Fibroblast of pulmonary artery (primary cell): ENCODE measurements around the gene SRGAP1.

Source experiments
- DNase-seq: peaks from one replicate; pipeline ENCODE4 v3.0.0-alpha.2; 2010; ENCODE audit warnings: low read depth
- H3K4me3 ChIP-seq: replicated peaks from 2 replicates; pipeline ENCODE4 v1.5.1; 2011; ENCODE audit warnings: low read depth, mild to moderate bottlenecking, control low read depth, low read length, moderate library complexity
- CTCF ChIP-seq: IDR thresholded peaks from 2 replicates; pipeline ENCODE4 v1.5.1; 2011; ENCODE audit warnings: mild to moderate bottlenecking, control low read depth, low read length, inconsistent platforms; ENCODE audit errors: missing control alignments

Gene SRGAP1

GRCh38 chr12:64098709-64099354 lies 254.3 kb downstream of the SRGAP1 start:
- H3K4me3 ChIP-seq, result no peak overlapping the region
- no peak for TF ChIP-seq CTCF
- DNase-seq, result peak; percentile 87

- DNase-seq, result peak; percentile 91
These were observed 254.9 kb downstream of the SRGAP1 start for GRCh38 chr12:64099397-64099796.

GRCh38 chr12:64102339-64102738 lies 257.8 kb downstream of the SRGAP1 start:
- DNase-seq, result no peak
- no peak overlapping the region for H3K4me3 ChIP-seq
- TF ChIP-seq CTCF, result no peak

More at GRCh38 chr12:64099397-64099796, 254.9 kb downstream of the SRGAP1 start:
- H3K4me3 ChIP-seq, result no peak overlapping the region
- TF ChIP-seq CTCF, result no peak

DNA sequence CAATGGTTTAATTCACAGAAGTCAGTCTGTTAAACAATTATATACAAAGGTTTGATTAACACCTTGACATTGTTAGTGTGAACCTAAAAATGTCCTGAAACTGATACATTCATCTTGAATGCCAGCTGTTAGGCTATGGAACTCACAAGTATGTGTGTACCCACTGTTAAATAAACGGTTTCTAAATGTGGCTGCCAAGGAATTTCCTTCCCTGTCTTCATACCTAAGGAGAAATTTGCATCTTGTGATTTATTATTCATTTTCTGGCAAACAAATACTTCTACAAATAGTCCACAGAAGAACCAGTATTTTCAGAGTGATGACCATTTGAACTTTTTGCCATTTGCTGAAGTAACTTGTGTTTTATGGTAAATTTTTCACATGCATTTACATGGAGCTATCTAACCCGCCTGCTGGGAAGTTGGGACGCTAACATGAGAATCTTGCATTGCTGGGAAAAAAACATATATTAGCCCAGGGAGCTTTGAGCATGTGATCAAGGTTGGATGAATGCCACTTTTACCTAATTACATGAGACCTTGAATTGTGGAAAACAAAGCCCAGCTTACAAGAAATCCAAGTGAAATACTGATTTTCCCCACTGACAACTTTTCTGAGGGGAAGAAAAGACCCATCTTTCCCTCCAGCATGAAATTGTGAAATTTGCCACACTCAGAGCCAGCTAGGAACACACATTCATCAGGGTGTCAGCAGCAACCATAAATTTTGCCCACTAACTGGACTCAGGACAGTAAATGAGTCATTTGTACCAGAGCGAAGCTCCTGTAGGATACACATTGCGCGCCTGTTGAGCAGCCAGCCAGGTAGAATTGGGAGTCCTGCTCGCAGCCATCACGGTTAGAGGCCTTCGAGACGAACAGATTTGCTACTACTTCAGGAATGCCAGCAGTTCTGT lies 259.6 kb downstream of the SRGAP1 start:
- peak; percentile 41 for DNase-seq
- no peak overlapping the region for H3K4me3 ChIP-seq
- no peak for TF ChIP-seq CTCF

GRCh38 chr12:64105026-64105425 lies 260.5 kb downstream of the SRGAP1 start:
- no peak for TF ChIP-seq CTCF
- no peak overlapping the region for H3K4me3 ChIP-seq
- no peak for DNase-seq

GRCh38 chr12:64107776-64108175 lies 263.3 kb downstream of the SRGAP1 start:
- no peak overlapping the region for H3K4me3 ChIP-seq
- no peak for TF ChIP-seq CTCF
- DNase-seq, result no peak
